ENCODE results near the gene SIL1.

- TF ChIP-seq POLR2AphosphoS5 (IDR thresholded peaks at IDR 0.05), result no peak
- no peak for TF ChIP-seq CTCF (IDR thresholded peaks at IDR 0.05)
- no peak for TF ChIP-seq POLR2A (IDR thresholded peaks at IDR 0.05; ENCODE audit: low read depth)
These were observed 217.7 kb downstream of the SIL1 start for GRCh38 chr5:138980441-138980840.

Data from esophagus muscularis mucosa (tissue), 3 donors.